Measurements from ENCODE around the gene ZNF76. TPM values are rescaled to one million over a fixed set of nuclear protein-coding genes. Genes with fewer than 3 reads are reported as not detected.

Gene ZNF76
- total and polyA plus RNA-seq, 2 of the 13 experiments (the other 11 are each of a cell fraction or from before 2014, with no cell fraction given) = 13.2 to 26.4 TPM

GRCh38 chr6:35258858-35259193, 709 bp upstream of the ZNF76 start:
- in situ Hi-C loops (cut with HindIII; ENCODE audit: extremely low pct_ligation_motif_present, low pct_unique_long_range_greater_than_20kb) (no loop called here), intact Hi-C loops (cut with micrococcal nuclease; ENCODE audit: unreplicated experiment) (no loop called here)
- FAIRE-seq = no peak
- BruUV-seq (replicated peaks) = no TSS peak
- H3K9me3 ChIP-seq (ENCODE audit: low read length) = no peaks in the 10 kb centered on the region
- ChIA-PET CTCF (ENCODE audit: low intra/inter-chr PET ratio, low total read pairs) (no interaction called here), POLR2A (interaction anchor here (0.5 to 1.7 kb wide), 25 partner anchors 8 to 1272 kb away, joined by 3 to 18 read pairs (median 4); partner anchors contain the start of genes ANKS1A, PPARD, TAF11 and TEAD3)
- peak; percentile 72 for ATAC-seq
- H3K4me3 ChIP-seq (replicated peaks in 1 of 3; ENCODE audit: insufficient read depth in 1 of 3, low read depth in 2 of 3, low read length in 3 of 3) = peak overlapping the region; percentile 69 to 97 (median 77)
- no peaks in the 10 kb centered on the region for H3K36me3 ChIP-seq (replicated peaks in 1 of 2; ENCODE audit: control insufficient read depth in 1 of 2, insufficient read depth in 2 of 2, low read length in 2 of 2)
- peak overlapping the region; percentile 32 for H2AFZ ChIP-seq (ENCODE audit: low read length)
- peak; percentile 52 for DNase-seq (ENCODE audit: low spot score)
- peaks cover 45% of the 10 kb centered on the region for H3K4me1 ChIP-seq (ENCODE audit: insufficient read depth, low read length)
- H3K9ac ChIP-seq (ENCODE audit: insufficient read depth, low read depth, low read length) = peak overlapping the region; percentile 97
- peak overlapping the region; percentile 93 for H3K27ac ChIP-seq (ENCODE audit: extremely low read length, insufficient read depth, low read length)
- peak overlapping the region; percentile 93 for H3K4me2 ChIP-seq (ENCODE audit: low read depth, low read length)
- H3K27me3 ChIP-seq (ENCODE audit: control insufficient read depth in 1 of 2, insufficient read depth in 2 of 2, low read length in 2 of 2) = no peaks in the 10 kb centered on the region; a peak in 1 of 5 replicates
- no peaks in the 10 kb centered on the region for H4K20me1 ChIP-seq (ENCODE audit: insufficient read depth, low read length)
- 0% methylated on average over 20 of the region's 20 CpGs for WGBS (ENCODE audit: low lambda C conversion rate)
- H3K79me2 ChIP-seq (ENCODE audit: insufficient read depth, low read length) = peaks cover 9% of the 10 kb centered on the region
- TF ChIP-seq NFKB2 (CRISPR knock-in tag; IDR thresholded peaks at IDR 0.05; ENCODE audit: borderline replicate concordance) = no peak
- no peak for TF ChIP-seq ZNF275 (CRISPR knock-in tag; IDR thresholded peaks at IDR 0.05; ENCODE audit: borderline replicate concordance)
- 0 out of 2 replicates have a peak, but pooled peaks have one; percentile 22 for TF ChIP-seq ZNF20 (CRISPR knock-in tag; IDR thresholded peaks at IDR 0.05)
- TF ChIP-seq DMTF1 (CRISPR knock-in tag; IDR thresholded peaks at IDR 0.05) = no peak
- no peak for TF ChIP-seq RFX1 (IDR thresholded peaks at IDR 0.05)
- TF ChIP-seq, protein P1, sequence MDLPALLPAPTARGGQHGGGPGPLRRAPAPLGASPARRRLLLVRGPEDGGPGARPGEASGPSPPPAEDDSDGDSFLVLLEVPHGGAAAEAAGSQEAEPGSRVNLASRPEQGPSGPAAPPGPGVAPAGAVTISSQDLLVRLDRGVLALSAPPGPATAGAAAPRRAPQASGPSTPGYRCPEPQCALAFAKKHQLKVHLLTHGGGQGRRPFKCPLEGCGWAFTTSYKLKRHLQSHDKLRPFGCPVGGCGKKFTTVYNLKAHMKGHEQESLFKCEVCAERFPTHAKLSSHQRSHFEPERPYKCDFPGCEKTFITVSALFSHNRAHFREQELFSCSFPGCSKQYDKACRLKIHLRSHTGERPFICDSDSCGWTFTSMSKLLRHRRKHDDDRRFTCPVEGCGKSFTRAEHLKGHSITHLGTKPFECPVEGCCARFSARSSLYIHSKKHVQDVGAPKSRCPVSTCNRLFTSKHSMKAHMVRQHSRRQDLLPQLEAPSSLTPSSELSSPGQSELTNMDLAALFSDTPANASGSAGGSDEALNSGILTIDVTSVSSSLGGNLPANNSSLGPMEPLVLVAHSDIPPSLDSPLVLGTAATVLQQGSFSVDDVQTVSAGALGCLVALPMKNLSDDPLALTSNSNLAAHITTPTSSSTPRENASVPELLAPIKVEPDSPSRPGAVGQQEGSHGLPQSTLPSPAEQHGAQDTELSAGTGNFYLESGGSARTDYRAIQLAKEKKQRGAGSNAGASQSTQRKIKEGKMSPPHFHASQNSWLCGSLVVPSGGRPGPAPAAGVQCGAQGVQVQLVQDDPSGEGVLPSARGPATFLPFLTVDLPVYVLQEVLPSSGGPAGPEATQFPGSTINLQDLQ (CRISPR knock-in tag; IDR thresholded peaks at IDR 0.05) = no peak
- TF ChIP-seq, protein P2, sequence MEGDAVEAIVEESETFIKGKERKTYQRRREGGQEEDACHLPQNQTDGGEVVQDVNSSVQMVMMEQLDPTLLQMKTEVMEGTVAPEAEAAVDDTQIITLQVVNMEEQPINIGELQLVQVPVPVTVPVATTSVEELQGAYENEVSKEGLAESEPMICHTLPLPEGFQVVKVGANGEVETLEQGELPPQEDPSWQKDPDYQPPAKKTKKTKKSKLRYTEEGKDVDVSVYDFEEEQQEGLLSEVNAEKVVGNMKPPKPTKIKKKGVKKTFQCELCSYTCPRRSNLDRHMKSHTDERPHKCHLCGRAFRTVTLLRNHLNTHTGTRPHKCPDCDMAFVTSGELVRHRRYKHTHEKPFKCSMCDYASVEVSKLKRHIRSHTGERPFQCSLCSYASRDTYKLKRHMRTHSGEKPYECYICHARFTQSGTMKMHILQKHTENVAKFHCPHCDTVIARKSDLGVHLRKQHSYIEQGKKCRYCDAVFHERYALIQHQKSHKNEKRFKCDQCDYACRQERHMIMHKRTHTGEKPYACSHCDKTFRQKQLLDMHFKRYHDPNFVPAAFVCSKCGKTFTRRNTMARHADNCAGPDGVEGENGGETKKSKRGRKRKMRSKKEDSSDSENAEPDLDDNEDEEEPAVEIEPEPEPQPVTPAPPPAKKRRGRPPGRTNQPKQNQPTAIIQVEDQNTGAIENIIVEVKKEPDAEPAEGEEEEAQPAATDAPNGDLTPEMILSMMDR (CRISPR knock-in tag; IDR thresholded peaks at IDR 0.05) = peak; percentile 38
- TF ChIP-seq BRCA1 (CRISPR knock-in tag; IDR thresholded peaks at IDR 0.05) = no peak
- TF ChIP-seq SMAD9 (CRISPR knock-in tag; IDR thresholded peaks at IDR 0.05) = 0 out of 2 replicates have a peak, but pooled peaks have one; percentile 76
- TF ChIP-seq, protein P3, sequence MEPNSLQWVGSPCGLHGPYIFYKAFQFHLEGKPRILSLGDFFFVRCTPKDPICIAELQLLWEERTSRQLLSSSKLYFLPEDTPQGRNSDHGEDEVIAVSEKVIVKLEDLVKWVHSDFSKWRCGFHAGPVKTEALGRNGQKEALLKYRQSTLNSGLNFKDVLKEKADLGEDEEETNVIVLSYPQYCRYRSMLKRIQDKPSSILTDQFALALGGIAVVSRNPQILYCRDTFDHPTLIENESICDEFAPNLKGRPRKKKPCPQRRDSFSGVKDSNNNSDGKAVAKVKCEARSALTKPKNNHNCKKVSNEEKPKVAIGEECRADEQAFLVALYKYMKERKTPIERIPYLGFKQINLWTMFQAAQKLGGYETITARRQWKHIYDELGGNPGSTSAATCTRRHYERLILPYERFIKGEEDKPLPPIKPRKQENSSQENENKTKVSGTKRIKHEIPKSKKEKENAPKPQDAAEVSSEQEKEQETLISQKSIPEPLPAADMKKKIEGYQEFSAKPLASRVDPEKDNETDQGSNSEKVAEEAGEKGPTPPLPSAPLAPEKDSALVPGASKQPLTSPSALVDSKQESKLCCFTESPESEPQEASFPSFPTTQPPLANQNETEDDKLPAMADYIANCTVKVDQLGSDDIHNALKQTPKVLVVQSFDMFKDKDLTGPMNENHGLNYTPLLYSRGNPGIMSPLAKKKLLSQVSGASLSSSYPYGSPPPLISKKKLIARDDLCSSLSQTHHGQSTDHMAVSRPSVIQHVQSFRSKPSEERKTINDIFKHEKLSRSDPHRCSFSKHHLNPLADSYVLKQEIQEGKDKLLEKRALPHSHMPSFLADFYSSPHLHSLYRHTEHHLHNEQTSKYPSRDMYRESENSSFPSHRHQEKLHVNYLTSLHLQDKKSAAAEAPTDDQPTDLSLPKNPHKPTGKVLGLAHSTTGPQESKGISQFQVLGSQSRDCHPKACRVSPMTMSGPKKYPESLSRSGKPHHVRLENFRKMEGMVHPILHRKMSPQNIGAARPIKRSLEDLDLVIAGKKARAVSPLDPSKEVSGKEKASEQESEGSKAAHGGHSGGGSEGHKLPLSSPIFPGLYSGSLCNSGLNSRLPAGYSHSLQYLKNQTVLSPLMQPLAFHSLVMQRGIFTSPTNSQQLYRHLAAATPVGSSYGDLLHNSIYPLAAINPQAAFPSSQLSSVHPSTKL (CRISPR knock-in tag; IDR thresholded peaks at IDR 0.05) = no peak
